HCT116 (cell line): Measurements from ENCODE around the gene EP400. TPM values are rescaled to one million over a fixed set of nuclear protein-coding genes. Genes with fewer than 3 reads are reported as not detected.

Source experiments
- ATAC-seq: fragments of 200-7000 bp; cut with Tn5 transposase; 2 replicates; pipeline ENCODE4 v1.9.1; 2020; ENCODE audit warnings: mild to moderate bottlenecking, moderate library complexity
- BruUV-seq: library from RNA; stranded (reverse); fragments of 400-500 nt; replicated peaks from 2 replicates; lab custom pipeline; 2021; lab: Mats Ljungman, UMichigan
- CTCF ChIA-PET: fragments of 300-600 bp; sonication (Branson Sonifier 250); formaldehyde crosslinking; loops from one replicate; lab custom pipeline; 2021; ENCODE audit warnings: antibody characterized with exemption; lab: Charles Lee
- POLR2A ChIA-PET: fragments of 300-600, 350-600 bp; sonication (Branson Sonifier 250); formaldehyde crosslinking; loops from one replicate; lab custom pipeline; 2021; ENCODE audit warnings: antibody characterized with exemption; lab: Charles Lee
- RAD21 ChIA-PET, 2 experiments: fragments of 300-600 bp; sonication (Branson Sonifier 250); formaldehyde crosslinking; loops; one replicate each; lab custom pipeline; 2023; ENCODE audit warnings: low total read pairs in 2 of 2; ENCODE audit not compliant: uncharacterized antibody in 2 of 2, unreplicated experiment in 2 of 2, low non-redundant PET in 1 of 2; lab: Charles Lee
- DNase-seq: peaks from one replicate; pipeline ENCODE4 v3.0.0-alpha.2; 2010; ENCODE audit warnings: low read depth, low spot score
- H2AFZ ChIP-seq: fragments of 200-600 bp; shearing (Covaris generic), sonication (generic); 2 replicates; pipeline ENCODE4 v1.6.1; 2017; ENCODE audit warnings: low read depth, mixed run types, mixed read lengths, antibody characterized with exemption, low read length; ENCODE audit not compliant: poor library complexity, severe bottlenecking
- H3K27ac ChIP-seq: 2 replicates; pipeline ENCODE4 v1.5.1; 2012; ENCODE audit warnings: low read depth, low read length
- H3K27me3 ChIP-seq: fragments of 200-600 bp; sonication (generic); 2 replicates; pipeline ENCODE4 v1.6.1; 2016; ENCODE audit warnings: mixed run types, low read length, mixed read lengths; ENCODE audit not compliant: insufficient read depth
- H3K36me3 ChIP-seq, 2 experiments: fragments of 200-500 bp in 1 of 2; fragments of 200-600 bp in 1 of 2; sonication (Bioruptor generic) in 1 of 2; sonication (generic) in 1 of 2; 2 replicates each; pipeline versions ENCODE4 v1.5.1 to v1.6.1; 2014 to 2016; ENCODE audit warnings: low read length in 2 of 2, inconsistent platforms in 1 of 2, mixed read lengths in 1 of 2, mixed run types in 1 of 2; ENCODE audit not compliant: insufficient read depth in 2 of 2, control insufficient read depth in 1 of 2
- H3K4me1 ChIP-seq, 2 experiments: fragments of 200-600 bp in 1 of 2; sonication (generic) in 1 of 2; 2 replicates each; pipeline versions ENCODE4 v1.5.1 to v1.6.1; 2012 to 2017; ENCODE audit warnings: low read length in 2 of 2, inconsistent platforms in 1 of 2, mild to moderate bottlenecking in 1 of 2, mixed read lengths in 1 of 2, mixed run types in 1 of 2, moderate library complexity in 1 of 2; ENCODE audit not compliant: insufficient read depth in 2 of 2, control insufficient read depth in 1 of 2
- H3K4me2 ChIP-seq: fragments of 200-600 bp; sonication (generic); 2 replicates; pipeline ENCODE4 v1.6.1; 2017; ENCODE audit warnings: mixed run types, low read length, mixed read lengths
- H3K4me3 ChIP-seq, 2 experiments: fragments of 200-600 bp in 1 of 2; sonication (generic) in 1 of 2; replicated peaks in 1 of 2; 2 replicates each; pipeline ENCODE4 v1.5.1; 2011 to 2016; ENCODE audit warnings: low read length in 2 of 2, control low read depth in 1 of 2, low read depth in 1 of 2, mild to moderate bottlenecking in 1 of 2, mixed read lengths in 1 of 2, mixed run types in 1 of 2
- H3K79me2 ChIP-seq: fragments of 200-600 bp; sonication (generic); 2 replicates; pipeline ENCODE4 v1.6.1; 2017; ENCODE audit warnings: mild to moderate bottlenecking, mixed run types, low read length, moderate library complexity, mixed read lengths; ENCODE audit not compliant: insufficient read depth
- H3K9ac ChIP-seq: fragments of 200-600 bp; sonication (generic); 2 replicates; pipeline ENCODE4 v1.6.1; 2016; ENCODE audit warnings: low read length, mixed read lengths
- H3K9me2 ChIP-seq: fragments of 200-600 bp; sonication (generic), shearing (Covaris generic); 2 replicates; pipeline ENCODE4 v1.6.1; 2017; ENCODE audit warnings: mixed run types, mild to moderate bottlenecking, moderate library complexity; ENCODE audit not compliant: insufficient read depth
- H3K9me3 ChIP-seq, 2 experiments: fragments of 200-500 bp in 1 of 2; fragments of 200-600 bp in 1 of 2; sonication (Bioruptor generic) in 1 of 2; sonication (generic) in 1 of 2; 2 replicates each; pipeline ENCODE4 v1.6.1; 2014 to 2017; ENCODE audit warnings: low read length in 2 of 2, mixed read lengths in 2 of 2, inconsistent platforms in 1 of 2, low read depth in 1 of 2, mild to moderate bottlenecking in 1 of 2, mixed run types in 1 of 2, moderate library complexity in 1 of 2; ENCODE audit not compliant: control insufficient read depth in 1 of 2, insufficient read depth in 1 of 2
- H4K20me1 ChIP-seq: fragments of 200-600 bp; sonication (generic), shearing (Covaris generic); 2 replicates; pipeline ENCODE4 v1.6.1; 2017; ENCODE audit warnings: mixed run types, mild to moderate bottlenecking, moderate library complexity; ENCODE audit not compliant: insufficient read depth
- CBX3 ChIP-seq: IDR thresholded peaks from 2 replicates; pipeline ENCODE4 v1.6.1; 2012; ENCODE audit warnings: low read depth
- EGR1 ChIP-seq: IDR thresholded peaks from 2 replicates; pipeline ENCODE4 v1.6.1; 2012; ENCODE audit warnings: low read depth
- ELF1 ChIP-seq: IDR thresholded peaks from 2 replicates; pipeline ENCODE4 v1.6.1; 2012; ENCODE audit warnings: low read depth, borderline replicate concordance
- JUND ChIP-seq: IDR thresholded peaks from 2 replicates; pipeline ENCODE4 v1.6.1; 2012
- POLR2AphosphoS5 ChIP-seq: IDR thresholded peaks from 2 replicates; pipeline ENCODE4 v1.6.1; 2011; ENCODE audit warnings: mild to moderate bottlenecking, low read depth, low read length, moderate library complexity
- RAD21 ChIP-seq: IDR thresholded peaks from 2 replicates; pipeline ENCODE4 v1.6.1; 2012; ENCODE audit warnings: low read depth, mild to moderate bottlenecking
- SIN3A ChIP-seq: IDR thresholded peaks from 2 replicates; pipeline ENCODE4 v1.6.1; 2012; ENCODE audit warnings: low read depth
- SP1 ChIP-seq: IDR thresholded peaks from 2 replicates; pipeline ENCODE4 v1.6.1; 2012; ENCODE audit warnings: low read depth
- SRF ChIP-seq: IDR thresholded peaks from 2 replicates; pipeline ENCODE4 v1.6.1; 2012; ENCODE audit warnings: low read depth
- TCF7L2 ChIP-seq: IDR thresholded peaks from 2 replicates; pipeline ENCODE4 v1.7.0; 2011; ENCODE audit warnings: borderline replicate concordance, inconsistent platforms; ENCODE audit not compliant: insufficient read depth, insufficient read length; ENCODE audit errors: extremely low read depth
- YY1 ChIP-seq: IDR thresholded peaks from 2 replicates; pipeline ENCODE4 v1.6.1; 2011; ENCODE audit warnings: low read length, low read depth, moderate library complexity, mild to moderate bottlenecking; ENCODE audit not compliant: insufficient replicate concordance; ENCODE audit errors: extremely low read depth
- intact Hi-C: fragments of 100-400 bp; cut with micrococcal nuclease; formaldehyde crosslinking; loops from 2 replicates; pipeline ENCODE4 v1.10.0; 2022
- total RNA-seq: library from RNA; stranded (reverse); gene quantifications from one replicate; pipeline ENCODE4 v1.2.1, GENCODE V29; 2021; ENCODE audit not compliant: unreplicated experiment
- TF ChIP-seq, protein P1 (sequence below): IDR thresholded peaks from 2 replicates; pipeline ENCODE4 v1.6.1; 2011; ENCODE audit warnings: mild to moderate bottlenecking, low read length, moderate library complexity; ENCODE audit not compliant: insufficient replicate concordance; ENCODE audit errors: extremely low read depth
- TF ChIP-seq, protein P2 (sequence below): IDR thresholded peaks from 2 replicates; pipeline ENCODE4 v1.6.1; 2012; ENCODE audit warnings: low read depth

The EP400 gene
- total RNA-seq, 1 experiment from 2014 or later, result 54.5 TPM

DNA sequence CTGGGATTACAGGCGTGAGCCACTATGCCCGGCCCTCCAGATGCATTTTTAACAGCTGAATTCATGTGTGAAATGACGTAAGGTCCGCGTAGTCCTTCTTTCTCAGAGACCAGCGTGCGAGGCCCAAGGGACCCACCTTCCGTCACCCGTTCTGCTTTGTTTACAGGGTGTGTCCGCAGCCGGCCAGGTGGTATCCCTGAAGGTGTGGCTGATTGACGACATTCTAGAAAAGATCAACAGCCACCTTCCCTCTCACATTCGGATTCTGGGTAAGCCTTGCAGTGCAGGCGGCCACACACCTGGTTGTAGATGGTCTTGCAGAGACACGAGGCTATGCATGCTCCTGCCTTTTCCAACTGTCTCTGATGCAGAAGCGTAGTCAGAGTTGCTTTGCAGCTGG is 10.7 kb upstream of the EP400 start:
- H4K20me1 ChIP-seq, result no peaks in the 10 kb centered on the region
- ChIA-PET CTCF (no interaction called here), RAD21 (no interaction called here), POLR2A (no interaction called here)
- no peak overlapping the region for H3K4me2 ChIP-seq
- H3K9me3 ChIP-seq, result no peaks in the 10 kb centered on the region
- TF ChIP-seq JUND (no peak), CBX3 (no peak)
- H3K9me2 ChIP-seq, result no peaks in the 10 kb centered on the region
- DNase-seq, result no peak
- no peaks in the 10 kb centered on the region for H3K27me3 ChIP-seq
- no peak for ATAC-seq
- H3K9ac ChIP-seq, result no peak overlapping the region
- intact Hi-C loops, result no loop called here
- peaks cover 38 to 42% of the 10 kb centered on the region in 2 experiments; a peak in 3 of 4 replicates for H3K36me3 ChIP-seq
- no TSS peak for BruUV-seq
- H2AFZ ChIP-seq, result no peak overlapping the region
- H3K79me2 ChIP-seq, result no peaks in the 10 kb centered on the region; the same call in 1 of the 2 replicates
- H3K4me1 ChIP-seq, result no peaks in the 10 kb centered on the region
- no peak overlapping the region for H3K27ac ChIP-seq
- H3K4me3 ChIP-seq, result no peak overlapping the region

DNA sequence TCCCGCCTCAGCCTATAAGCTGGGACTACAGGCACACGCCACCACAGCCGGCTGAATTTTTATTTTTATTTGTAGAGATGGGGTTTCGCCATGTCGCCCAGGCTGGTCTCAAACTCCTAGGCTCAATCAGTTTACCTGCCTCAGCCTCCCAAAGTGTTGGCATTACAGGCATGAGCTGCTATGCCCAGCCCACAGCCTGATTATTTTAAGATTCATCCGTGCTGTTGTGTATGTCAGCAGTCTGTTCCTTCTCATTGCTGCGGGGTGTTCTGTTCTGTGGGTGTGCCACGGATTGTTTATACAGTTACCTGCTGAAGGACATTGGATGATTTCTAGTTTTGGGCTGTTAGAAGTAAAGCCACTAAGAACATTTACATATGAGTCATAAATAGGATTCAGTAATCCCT is 9.6 kb upstream of the EP400 start:
- Histone ChIP-seq H3K79me2 (no peaks in the 10 kb centered on the region; the same call in 1 of the 2 replicates), H3K4me2 (no peak overlapping the region), H3K9me3 (no peaks in the 10 kb centered on the region), H3K4me1 (no peaks in the 10 kb centered on the region), H3K9ac (no peak overlapping the region), H2AFZ (no peak overlapping the region), H3K27ac (no peak overlapping the region), H3K4me3 (no peak overlapping the region), H3K27me3 (no peaks in the 10 kb centered on the region), H4K20me1 (no peaks in the 10 kb centered on the region), H3K36me3 (peaks cover 31 to 37% of the 10 kb centered on the region in 2 experiments; a peak in 3 of 4 replicates), H3K9me2 (no peaks in the 10 kb centered on the region)
- no TSS peak for BruUV-seq
- RAD21 ChIA-PET, result no interaction called here
- CTCF ChIA-PET, result no interaction called here
- DNase-seq, result no peak
- TF ChIP-seq YY1 (no peak), SIN3A (no peak), SRF (no peak), RAD21 (no peak), JUND (no peak), TCF7L2 (no peak), EGR1 (no peak), POLR2AphosphoS5 (no peak), SP1 (no peak), ELF1 (no peak)
- TF ChIP-seq, protein P1, sequence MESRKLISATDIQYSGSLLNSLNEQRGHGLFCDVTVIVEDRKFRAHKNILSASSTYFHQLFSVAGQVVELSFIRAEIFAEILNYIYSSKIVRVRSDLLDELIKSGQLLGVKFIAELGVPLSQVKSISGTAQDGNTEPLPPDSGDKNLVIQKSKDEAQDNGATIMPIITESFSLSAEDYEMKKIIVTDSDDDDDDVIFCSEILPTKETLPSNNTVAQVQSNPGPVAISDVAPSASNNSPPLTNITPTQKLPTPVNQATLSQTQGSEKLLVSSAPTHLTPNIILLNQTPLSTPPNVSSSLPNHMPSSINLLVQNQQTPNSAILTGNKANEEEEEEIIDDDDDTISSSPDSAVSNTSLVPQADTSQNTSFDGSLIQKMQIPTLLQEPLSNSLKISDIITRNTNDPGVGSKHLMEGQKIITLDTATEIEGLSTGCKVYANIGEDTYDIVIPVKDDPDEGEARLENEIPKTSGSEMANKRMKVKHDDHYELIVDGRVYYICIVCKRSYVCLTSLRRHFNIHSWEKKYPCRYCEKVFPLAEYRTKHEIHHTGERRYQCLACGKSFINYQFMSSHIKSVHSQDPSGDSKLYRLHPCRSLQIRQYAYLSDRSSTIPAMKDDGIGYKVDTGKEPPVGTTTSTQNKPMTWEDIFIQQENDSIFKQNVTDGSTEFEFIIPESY, result no peak
- TF ChIP-seq, protein P2, sequence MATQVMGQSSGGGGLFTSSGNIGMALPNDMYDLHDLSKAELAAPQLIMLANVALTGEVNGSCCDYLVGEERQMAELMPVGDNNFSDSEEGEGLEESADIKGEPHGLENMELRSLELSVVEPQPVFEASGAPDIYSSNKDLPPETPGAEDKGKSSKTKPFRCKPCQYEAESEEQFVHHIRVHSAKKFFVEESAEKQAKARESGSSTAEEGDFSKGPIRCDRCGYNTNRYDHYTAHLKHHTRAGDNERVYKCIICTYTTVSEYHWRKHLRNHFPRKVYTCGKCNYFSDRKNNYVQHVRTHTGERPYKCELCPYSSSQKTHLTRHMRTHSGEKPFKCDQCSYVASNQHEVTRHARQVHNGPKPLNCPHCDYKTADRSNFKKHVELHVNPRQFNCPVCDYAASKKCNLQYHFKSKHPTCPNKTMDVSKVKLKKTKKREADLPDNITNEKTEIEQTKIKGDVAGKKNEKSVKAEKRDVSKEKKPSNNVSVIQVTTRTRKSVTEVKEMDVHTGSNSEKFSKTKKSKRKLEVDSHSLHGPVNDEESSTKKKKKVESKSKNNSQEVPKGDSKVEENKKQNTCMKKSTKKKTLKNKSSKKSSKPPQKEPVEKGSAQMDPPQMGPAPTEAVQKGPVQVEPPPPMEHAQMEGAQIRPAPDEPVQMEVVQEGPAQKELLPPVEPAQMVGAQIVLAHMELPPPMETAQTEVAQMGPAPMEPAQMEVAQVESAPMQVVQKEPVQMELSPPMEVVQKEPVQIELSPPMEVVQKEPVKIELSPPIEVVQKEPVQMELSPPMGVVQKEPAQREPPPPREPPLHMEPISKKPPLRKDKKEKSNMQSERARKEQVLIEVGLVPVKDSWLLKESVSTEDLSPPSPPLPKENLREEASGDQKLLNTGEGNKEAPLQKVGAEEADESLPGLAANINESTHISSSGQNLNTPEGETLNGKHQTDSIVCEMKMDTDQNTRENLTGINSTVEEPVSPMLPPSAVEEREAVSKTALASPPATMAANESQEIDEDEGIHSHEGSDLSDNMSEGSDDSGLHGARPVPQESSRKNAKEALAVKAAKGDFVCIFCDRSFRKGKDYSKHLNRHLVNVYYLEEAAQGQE, result no peak
- intact Hi-C loops, result no loop called here
- ATAC-seq, result no peak
- POLR2A ChIA-PET, result no interaction called here
